Tibial artery (tissue), 4 donors: ENCODE data around the gene SMIM11.

Source experiments
- DNase-seq, 2 donors: peaks; one replicate each; pipeline ENCODE4 v3.0.0-alpha.2; 2019
- H3K27ac ChIP-seq, 2 donors: fragments of 200-600 bp; sonication (generic) in 1 of 2; 1 replicate in 1 of 2; 2 replicates in 1 of 2; pipeline ENCODE4 v1.5.1; 2018 to 2019; ENCODE audit warnings: mild to moderate bottlenecking in 1 of 2
- H3K27me3 ChIP-seq, 2 donors: fragments of 200-600 bp; sonication (generic) in 1 of 2; one replicate each; pipeline versions ENCODE4 v1.5.1 to v1.6.0; 2016 to 2019
- H3K36me3 ChIP-seq, 3 donors: fragments of 200-600 bp; sonication (generic) in 2 of 3; one replicate each; pipeline ENCODE4 v1.5.1; 2016 to 2019; ENCODE audit warnings: mild to moderate bottlenecking in 2 of 3
- H3K4me1 ChIP-seq, 4 donors: fragments of 200-600 bp; sonication (generic) in 2 of 4; 1 replicate in 3 of 4; 2 replicates in 1 of 4; pipeline ENCODE4 v1.5.1; 2016 to 2019
- H3K4me3 ChIP-seq, 2 donors: fragments of 200-600 bp; sonication (generic) in 1 of 2; 1 replicate in 1 of 2; 2 replicates in 1 of 2; pipeline ENCODE4 v1.5.1; 2018 to 2019; ENCODE audit warnings: mild to moderate bottlenecking in 2 of 2
- H3K9me3 ChIP-seq, 3 donors: fragments of 200-600 bp; sonication (generic) in 1 of 3; one replicate each; pipeline ENCODE4 v1.5.1; 2016 to 2019
- CTCF ChIP-seq, 2 experiments: fragments of 200-600 bp in 1 of 2; fragments of 450-650 bp in 1 of 2; IDR thresholded peaks; one replicate each; pipeline ENCODE4 v1.5.1; 2017 to 2019; ENCODE audit warnings: antibody characterized with exemption in 2 of 2, mild to moderate bottlenecking in 1 of 2, moderate library complexity in 1 of 2
- intact Hi-C: fragments of 100-400 bp; cut with DNase I; formaldehyde crosslinking; loops from one replicate; pipeline ENCODE4 v1.15.0; 2023; ENCODE audit warnings: low total_unique reads

The SMIM11 gene

GRCh38 chr21:34362670-34363069, 12.6 kb upstream of the SMIM11 start:
- no peaks in the 10 kb centered on the region for H3K27me3 ChIP-seq
- H3K4me1 ChIP-seq = peaks cover 0 to 4% (median 0%) of the 10 kb centered on the region in 4 donors
- no peaks in the 10 kb centered on the region for H3K9me3 ChIP-seq
- no peak overlapping the region for H3K27ac ChIP-seq
- no peak for TF ChIP-seq CTCF (IDR thresholded peaks at IDR 0.05)
- DNase-seq = no peak
- no peaks in the 10 kb centered on the region for H3K36me3 ChIP-seq
- no peak overlapping the region for H3K4me3 ChIP-seq
- intact Hi-C loops = no loop called here

GRCh38 chr21:34363733-34364132, 11.6 kb upstream of the SMIM11 start, which contains the start of gene KCNE2:
TSS of gene KCNE2 (plus strand) at chr21:34364006. CDS start at chr21:34370479, 6,473 bp downstream.
- H3K4me3 ChIP-seq = no peak within 1 kb of the TSS
- no peaks in the 10 kb centered on the region for H3K27me3 ChIP-seq
- no peak within 1 kb of the TSS for H3K27ac ChIP-seq
- no peak for TF ChIP-seq CTCF (IDR thresholded peaks at IDR 0.05)
- intact Hi-C loops = no loop called here
- H3K36me3 ChIP-seq = no peaks in the 10 kb centered on the region
- DNase-seq = no peak
- no peaks in the 10 kb centered on the region for H3K9me3 ChIP-seq
- peaks cover 0 to 4% (median 0%) of the 10 kb centered on the region in 4 donors for H3K4me1 ChIP-seq

GRCh38 chr21:34364921-34365320, 10.4 kb upstream of the SMIM11 start:
- H3K9me3 ChIP-seq = no peaks in the 10 kb centered on the region
- no peaks in the 10 kb centered on the region for H3K27me3 ChIP-seq
- no peak for DNase-seq
- H3K36me3 ChIP-seq = no peaks in the 10 kb centered on the region
- intact Hi-C loops = no loop called here
- no peak for TF ChIP-seq CTCF (IDR thresholded peaks at IDR 0.05)
- H3K27ac ChIP-seq = no peak overlapping the region
- peaks cover 0 to 4% (median 0%) of the 10 kb centered on the region in 4 donors for H3K4me1 ChIP-seq
- no peak overlapping the region for H3K4me3 ChIP-seq

GRCh38 chr21:34365809-34366208, 9.5 kb upstream of the SMIM11 start:
- TF ChIP-seq CTCF (IDR thresholded peaks at IDR 0.05) = no peak
- Histone ChIP-seq H3K4me3 (no peak overlapping the region), H3K9me3 (no peaks in the 10 kb centered on the region), H3K27ac (no peak overlapping the region), H3K27me3 (no peaks in the 10 kb centered on the region), H3K36me3 (no peaks in the 10 kb centered on the region), H3K4me1 (peaks cover 0 to 4% (median 0%) of the 10 kb centered on the region in 4 donors)
- intact Hi-C loops = no loop called here
- no peak for DNase-seq

- peak in 1 of 2 donors; percentile 58 for DNase-seq
- H3K4me3 ChIP-seq = no peak overlapping the region
- intact Hi-C loops = no loop called here
These were observed 7.9 kb upstream of the SMIM11 start for GRCh38 chr21:34367320-34367935.

More at GRCh38 chr21:34367320-34367935, 7.9 kb upstream of the SMIM11 start:
- Histone ChIP-seq H3K36me3 (no peaks in the 10 kb centered on the region), H3K27me3 (no peaks in the 10 kb centered on the region), H3K9me3 (no peaks in the 10 kb centered on the region), H3K4me1 (no peaks in the 10 kb centered on the region), H3K27ac (no peak overlapping the region)
- peak; percentile 48 to 59 for TF ChIP-seq CTCF (IDR thresholded peaks at IDR 0.05)
